ENCODE measurements around the gene PI16. TPM values are rescaled to one million over a fixed set of nuclear protein-coding genes. Genes with fewer than 3 reads are reported as not detected.

The PI16 gene
- total RNA-seq, 2 experiments from 2014 or later, result not detected

DNA sequence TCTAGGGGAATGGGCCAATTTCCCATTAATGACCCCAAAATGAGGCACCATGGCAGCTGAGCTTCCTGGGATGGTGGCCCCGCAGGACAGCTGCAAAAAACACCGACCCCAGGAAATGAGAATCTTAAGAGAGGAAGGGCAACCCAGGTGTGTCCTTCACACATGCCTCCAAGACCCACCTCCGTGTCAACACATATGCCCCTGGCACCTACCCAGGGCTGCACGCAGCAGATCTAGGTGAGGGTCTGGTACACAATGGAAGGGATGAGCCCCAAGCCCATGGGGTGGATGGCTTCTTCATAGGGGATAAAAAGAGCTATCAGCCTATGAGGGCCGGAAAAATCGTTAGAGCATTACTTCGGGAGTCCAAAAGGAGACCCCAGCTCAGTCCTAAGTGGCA lies 22.0 kb downstream of the PI16 start:
- ChIA-PET CTCF (interaction anchor here (0.7 to 1.1 kb wide), 3 partner anchors 11 to 42 kb away, joined by 3 to 4 read pairs (median 4); no protein-coding TSS in a partner anchor), POLR2A (interaction anchor here (0.9 to 2.9 kb wide), 3 partner anchors 9 to 30 kb away, joined by 3 to 15 read pairs (median 4); partner anchors contain the start of gene MTCH1)
- Mint-ChIP-seq H3K27me3 (no peaks in the 10 kb centered on the region), H3K36me3 (ENCODE audit: low read depth) (peaks cover 27% of the 10 kb centered on the region), H3K27ac (no peak overlapping the region), H3K4me3 (no peak overlapping the region), H3K4me1 (ENCODE audit: low read depth) (peaks cover 18% of the 10 kb centered on the region), H3K9me3 (no peaks in the 10 kb centered on the region)
- ATAC-seq, result no peak
- TF ChIP-seq, protein P1, sequence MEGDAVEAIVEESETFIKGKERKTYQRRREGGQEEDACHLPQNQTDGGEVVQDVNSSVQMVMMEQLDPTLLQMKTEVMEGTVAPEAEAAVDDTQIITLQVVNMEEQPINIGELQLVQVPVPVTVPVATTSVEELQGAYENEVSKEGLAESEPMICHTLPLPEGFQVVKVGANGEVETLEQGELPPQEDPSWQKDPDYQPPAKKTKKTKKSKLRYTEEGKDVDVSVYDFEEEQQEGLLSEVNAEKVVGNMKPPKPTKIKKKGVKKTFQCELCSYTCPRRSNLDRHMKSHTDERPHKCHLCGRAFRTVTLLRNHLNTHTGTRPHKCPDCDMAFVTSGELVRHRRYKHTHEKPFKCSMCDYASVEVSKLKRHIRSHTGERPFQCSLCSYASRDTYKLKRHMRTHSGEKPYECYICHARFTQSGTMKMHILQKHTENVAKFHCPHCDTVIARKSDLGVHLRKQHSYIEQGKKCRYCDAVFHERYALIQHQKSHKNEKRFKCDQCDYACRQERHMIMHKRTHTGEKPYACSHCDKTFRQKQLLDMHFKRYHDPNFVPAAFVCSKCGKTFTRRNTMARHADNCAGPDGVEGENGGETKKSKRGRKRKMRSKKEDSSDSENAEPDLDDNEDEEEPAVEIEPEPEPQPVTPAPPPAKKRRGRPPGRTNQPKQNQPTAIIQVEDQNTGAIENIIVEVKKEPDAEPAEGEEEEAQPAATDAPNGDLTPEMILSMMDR (IDR thresholded peaks at IDR 0.05), result no peak
- intact Hi-C loops (cut with micrococcal nuclease), result no loop called here
- DNase-seq, result no peak

DNA sequence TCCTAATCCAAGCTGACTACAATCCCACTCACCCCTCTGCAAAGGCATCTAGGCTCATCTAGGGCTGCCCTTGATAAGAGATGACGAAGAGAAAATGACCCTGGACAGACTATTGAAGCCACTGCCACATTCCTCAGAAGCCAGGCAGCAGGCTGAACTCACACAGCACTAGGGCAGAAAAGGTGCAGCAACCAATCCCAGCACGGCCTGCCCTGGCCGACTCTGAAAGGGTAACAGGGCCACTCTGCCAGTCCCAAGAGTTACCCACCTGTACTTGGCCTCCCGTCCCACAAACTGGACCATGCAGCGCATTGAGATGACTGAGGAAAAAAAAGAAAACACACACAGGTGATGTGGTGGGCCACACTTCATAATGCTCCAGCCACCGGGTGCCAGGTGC lies 22.4 kb downstream of the PI16 start:
- Mint-ChIP-seq H3K9me3 (no peaks in the 10 kb centered on the region), H3K27ac (no peak overlapping the region), H3K4me3 (no peak overlapping the region), H3K4me1 (ENCODE audit: low read depth) (peaks cover 22% of the 10 kb centered on the region), H3K27me3 (no peaks in the 10 kb centered on the region), H3K36me3 (ENCODE audit: low read depth) (peaks cover 29% of the 10 kb centered on the region)
- intact Hi-C loops (cut with micrococcal nuclease), result no loop called here
- DNase-seq, result no peak
- ChIA-PET CTCF (interaction anchor here (0.7 to 1.4 kb wide), 3 partner anchors 11 to 73 kb away, joined by 3 to 4 read pairs (median 3); no protein-coding TSS in a partner anchor), POLR2A (interaction anchor here (0.8 to 2.9 kb wide), 4 partner anchors 8 to 30 kb away, joined by 3 to 15 read pairs (median 4); partner anchors contain the start of gene MTCH1)
- TF ChIP-seq, protein P1 (IDR thresholded peaks at IDR 0.05), result no peak
- ATAC-seq, result no peak

DNA sequence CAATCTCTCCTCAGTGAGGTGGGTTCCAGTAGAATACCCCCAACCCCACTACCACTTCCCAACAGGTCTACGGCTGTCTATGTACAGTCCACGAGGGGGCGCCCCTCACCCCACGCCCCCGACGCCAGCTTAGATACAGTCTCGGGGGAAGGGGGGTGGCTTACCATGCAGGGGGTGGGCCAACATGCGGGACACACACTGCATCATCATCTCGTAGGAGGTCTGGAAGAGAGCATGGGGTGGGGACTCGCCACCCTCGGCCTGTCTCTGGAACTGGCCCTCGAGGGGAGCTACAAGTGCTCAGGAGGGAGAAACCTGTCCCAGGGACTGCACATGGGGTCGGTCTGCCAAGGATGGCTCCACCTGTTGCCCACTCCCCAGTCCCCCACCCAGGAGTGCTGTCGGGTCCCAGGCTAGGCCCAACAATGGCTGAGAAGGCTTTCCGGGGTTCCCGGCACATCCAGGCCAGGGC lies 23.0 kb downstream of the PI16 start:
- CTCF ChIA-PET, result interaction anchor here (0.7 to 1.4 kb wide), 4 partner anchors 13 to 74 kb away, joined by 3 to 6 read pairs (median 3); partner anchors contain the start of gene PI16
- TF ChIP-seq, protein P1 (IDR thresholded peaks at IDR 0.05), result no peak
- Mint-ChIP-seq H3K27me3 (no peaks in the 10 kb centered on the region), H3K36me3 (ENCODE audit: low read depth) (peaks cover 28% of the 10 kb centered on the region), H3K9me3 (no peaks in the 10 kb centered on the region), H3K4me3 (no peak overlapping the region), H3K27ac (no peak overlapping the region), H3K4me1 (ENCODE audit: low read depth) (peaks cover 24% of the 10 kb centered on the region)
- POLR2A ChIA-PET, result interaction anchor here (0.8 to 2.9 kb wide), 4 partner anchors 8 to 279 kb away, joined by 3 to 15 read pairs (median 4); partner anchors contain the start of gene MTCH1
- ATAC-seq (peak; percentile 45), DNase-seq (no peak)
- intact Hi-C loops (cut with micrococcal nuclease), result no loop called here

DNA sequence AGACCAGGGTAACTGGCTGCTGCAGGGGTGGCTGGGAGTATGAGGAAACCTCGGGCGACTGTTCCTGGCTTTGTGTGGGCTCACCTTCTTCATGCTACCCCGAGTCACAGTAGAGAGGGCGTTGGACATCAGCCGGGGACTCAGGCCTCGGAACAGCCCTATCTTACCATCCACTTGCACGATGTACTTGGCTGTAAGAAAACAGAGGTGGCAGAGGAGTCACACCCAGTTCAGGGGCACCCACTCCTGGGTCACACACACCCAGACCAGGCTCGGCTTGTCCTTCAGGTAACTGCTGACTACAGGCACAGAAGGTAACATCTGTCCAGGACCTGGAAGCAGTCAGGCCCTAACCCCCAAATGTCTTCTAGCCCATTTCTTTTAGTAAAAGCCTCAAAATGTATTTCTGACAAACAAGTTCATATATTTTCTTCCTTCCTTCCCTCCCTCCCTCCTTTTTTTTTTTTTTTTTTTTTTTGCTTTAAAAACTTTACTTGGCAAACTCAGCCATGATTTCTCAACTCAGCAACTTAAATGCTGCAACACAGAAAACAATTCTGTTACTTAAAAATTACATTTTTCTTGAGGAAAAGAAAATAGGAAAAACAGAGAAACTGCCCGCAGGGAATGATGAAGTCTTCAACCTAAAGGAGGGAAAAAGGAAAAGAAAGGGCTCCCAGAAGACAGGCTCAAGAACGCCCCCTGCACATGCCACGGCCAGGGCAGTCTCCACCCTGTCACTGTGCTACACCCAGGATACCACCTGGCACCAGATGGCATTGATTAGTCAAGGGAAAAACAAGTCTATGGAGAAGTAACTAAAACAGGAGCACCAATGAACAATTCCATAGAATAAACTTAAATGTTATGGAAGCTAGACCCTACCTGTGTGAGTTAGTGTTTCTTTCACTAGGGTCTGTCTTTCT lies 24.1 kb downstream of the PI16 start:
- no peaks in the 10 kb centered on the region for H3K9me3 Mint-ChIP-seq
- ChIA-PET POLR2A (interaction anchor here (0.5 to 1.1 kb wide), 3 partner anchors 43 to 281 kb away, joined by 3 to 6 read pairs (median 3); no protein-coding TSS in a partner anchor), CTCF (interaction anchor here (0.9 to 1.5 kb wide), 16 partner anchors 9 to 241 kb away, joined by 3 to 14 read pairs (median 3); partner anchors contain the start of gene PPIL1)
- ATAC-seq (no peak), DNase-seq (no peak)
- H3K36me3 Mint-ChIP-seq (ENCODE audit: low read depth), result peaks cover 24% of the 10 kb centered on the region
- peak overlapping the region; percentile 34 for H3K27ac Mint-ChIP-seq
- intact Hi-C loops (cut with micrococcal nuclease), result no loop called here
- H3K27me3 Mint-ChIP-seq, result no peaks in the 10 kb centered on the region
- TF ChIP-seq, protein P1 (IDR thresholded peaks at IDR 0.05), result no peak
- H3K4me1 Mint-ChIP-seq (ENCODE audit: low read depth), result peaks cover 26% of the 10 kb centered on the region
- no peak overlapping the region for H3K4me3 Mint-ChIP-seq

Data from activated CD8-positive, alpha-beta T cell treated with anti-CD3 and anti-CD28 coated beads for 36 hours (primary cell).